Ectodermal cell (in vitro differentiated cells): Measurements from ENCODE around the gene GABRQ.
"Not testable (repeated sequence)": the region's sequence is repeated elsewhere in the genome, so short reads cannot be mapped to it uniquely, and the experiment has no call there.

Experiments
- H3K27ac ChIP-seq: 2 replicates; pipeline ENCODE4 v1.7.0; 2013; ENCODE audit warnings: mild to moderate bottlenecking, low read depth, low read length; ENCODE audit not compliant: insufficient read depth, poor library complexity, severe bottlenecking
- H3K27me3 ChIP-seq: 2 replicates; pipeline ENCODE4 v1.7.0; 2013; ENCODE audit warnings: mild to moderate bottlenecking, low read length; ENCODE audit not compliant: insufficient read depth, control insufficient read depth, poor library complexity, severe bottlenecking
- H3K36me3 ChIP-seq: one replicate; pipeline ENCODE4 v1.7.0; 2013; ENCODE audit warnings: low read length; ENCODE audit not compliant: control insufficient read depth, insufficient read depth
- H3K4me1 ChIP-seq: one replicate; pipeline ENCODE4 v1.7.0; 2013; ENCODE audit warnings: low read length; ENCODE audit not compliant: control insufficient read depth, insufficient read depth
- H3K4me3 ChIP-seq: 2 replicates; pipeline ENCODE4 v1.7.0; 2013; ENCODE audit warnings: low read depth, low read length, control low read depth; ENCODE audit not compliant: insufficient read depth
- H3K9me3 ChIP-seq: 2 replicates; pipeline ENCODE4 v1.7.0; 2013; ENCODE audit warnings: mild to moderate bottlenecking, low read length, moderate library complexity; ENCODE audit not compliant: control insufficient read depth
- WGBS, 2 experiments: methylation state at CpG; one replicate each; pipeline ENCODE4 v1.1.7; 2013; ENCODE audit warnings: missing lambda C conversion rate in 2 of 2; 5-methylcytosine and 5-hydroxymethylcytosine counted together

The GABRQ gene

GRCh38 chrX:152656890-152657289 lies 19.2 kb downstream of the GABRQ start:
- no peaks in the 10 kb centered on the region for H3K9me3 ChIP-seq
- whole genome bisulfite sequencing, 2 experiments, result 93 to 97% methylated on average over 7 of the region's 7 CpGs

GRCh38 chrX:152658302-152658701 lies 20.6 kb downstream of the GABRQ start:
- no peak overlapping the region for H3K27ac ChIP-seq
- whole genome bisulfite sequencing, 2 experiments, result 67 to 75% methylated on average over 2 of the region's 2 CpGs
- H3K4me1 ChIP-seq, result no peaks in the 10 kb centered on the region
- no peaks in the 10 kb centered on the region for H3K9me3 ChIP-seq
- H3K27me3 ChIP-seq, result no peaks in the 10 kb centered on the region
- H3K36me3 ChIP-seq, result no peaks in the 10 kb centered on the region
- H3K4me3 ChIP-seq, result no peak overlapping the region

More at GRCh38 chrX:152656890-152657289, 19.2 kb downstream of the GABRQ start:
- Histone ChIP-seq H3K27me3 (no peaks in the 10 kb centered on the region), H3K36me3 (no peaks in the 10 kb centered on the region), H3K4me1 (no peaks in the 10 kb centered on the region), H3K4me3 (no peak overlapping the region), H3K27ac (no peak overlapping the region)

- Histone ChIP-seq H3K27me3 (no peaks in the 10 kb centered on the region), H3K36me3 (no peaks in the 10 kb centered on the region), H3K9me3 (no peaks in the 10 kb centered on the region), H3K4me3 (no peak overlapping the region), H3K27ac (no peak overlapping the region), H3K4me1 (no peaks in the 10 kb centered on the region)
- 92 to 100% methylated on average over 1 to 3 of the region's 4 CpGs for WGBS, 2 experiments
These were observed 25.4 kb downstream of the GABRQ start for GRCh38 chrX:152663086-152663485.

- no peak overlapping the region for H3K4me3 ChIP-seq
- WGBS, 2 experiments, result 89 to 100% methylated on average over 1 of the region's 2 CpGs
- no peaks in the 10 kb centered on the region for H3K36me3 ChIP-seq
- H3K9me3 ChIP-seq, result no peaks in the 10 kb centered on the region
- no peaks in the 10 kb centered on the region for H3K4me1 ChIP-seq
- no peak overlapping the region for H3K27ac ChIP-seq
- H3K27me3 ChIP-seq, result no peaks in the 10 kb centered on the region
These were observed 36.4 kb downstream of the GABRQ start for GRCh38 chrX:152674135-152674534.

- not testable (repeated sequence) for H3K27me3 ChIP-seq, H3K36me3 ChIP-seq, H3K27ac ChIP-seq, H3K4me3 ChIP-seq, H3K9me3 ChIP-seq, H3K4me1 ChIP-seq
- WGBS, 2 experiments, result 100% methylated on average over 2 to 3 of the region's 3 CpGs
These were observed 37.0 kb downstream of the GABRQ start for GRCh38 chrX:152674652-152675051.

- H3K27me3 ChIP-seq, H3K4me3 ChIP-seq, H3K4me1 ChIP-seq, H3K9me3 ChIP-seq, H3K27ac ChIP-seq, H3K36me3 ChIP-seq: not testable (repeated sequence)
- WGBS, 2 experiments, result no CpG with 5 or more reads among the region's 3 CpGs
These were observed 43.3 kb downstream of the GABRQ start for GRCh38 chrX:152681012-152681411.

- H3K4me3 ChIP-seq, H3K36me3 ChIP-seq, H3K4me1 ChIP-seq, H3K27ac ChIP-seq, H3K27me3 ChIP-seq, H3K9me3 ChIP-seq: not testable (repeated sequence)
- no CpG with 5 or more reads among the region's 34 CpGs for WGBS, 2 experiments
These were observed 60.5 kb downstream of the GABRQ start, which contains the start of gene MAGEA3 for GRCh38 chrX:152697952-152698931. TSS of gene MAGEA3 (plus strand) at chrX:152698794. CDS start at chrX:152700833, 2,039 bp downstream.

- WGBS, 2 experiments, result 94 to 97% methylated on average over 3 to 4 of the region's 5 CpGs
- H3K36me3 ChIP-seq, H3K27me3 ChIP-seq, H3K27ac ChIP-seq, H3K4me1 ChIP-seq, H3K4me3 ChIP-seq, H3K9me3 ChIP-seq: not testable (repeated sequence)
These were observed 62.7 kb downstream of the GABRQ start for GRCh38 chrX:152700390-152700789.

GRCh38 chrX:152706500-152706899 lies 68.8 kb downstream of the GABRQ start:
- H3K27me3 ChIP-seq, H3K27ac ChIP-seq, H3K9me3 ChIP-seq, H3K36me3 ChIP-seq, H3K4me1 ChIP-seq, H3K4me3 ChIP-seq: not testable (repeated sequence)
- 94 to 96% methylated on average over 4 of the region's 7 CpGs for WGBS, 2 experiments
